T-helper 2 cell treated with Interferon-gamma antibody and Interleukin-4, amounts not matched to agents 100 ng/mL and 5 ng/mL, for 36 hours (primary cell): Measurements from ENCODE around the gene DGCR8. TPM values are rescaled to one million over a fixed set of nuclear protein-coding genes. Genes with fewer than 3 reads are reported as not detected.

Experiments used
- intact Hi-C: fragments of 100-400 bp; cut with micrococcal nuclease; formaldehyde crosslinking; loops from one replicate; pipeline ENCODE4 v1.15.1; 2023
- total RNA-seq: library from RNA; stranded (reverse); gene quantifications from 2 replicates; pipeline ENCODE4 v1.2.3, GENCODE V29; 2022

The DGCR8 gene
- total RNA-seq, 1 donor from 2014 or later, result 61.3 TPM

DNA sequence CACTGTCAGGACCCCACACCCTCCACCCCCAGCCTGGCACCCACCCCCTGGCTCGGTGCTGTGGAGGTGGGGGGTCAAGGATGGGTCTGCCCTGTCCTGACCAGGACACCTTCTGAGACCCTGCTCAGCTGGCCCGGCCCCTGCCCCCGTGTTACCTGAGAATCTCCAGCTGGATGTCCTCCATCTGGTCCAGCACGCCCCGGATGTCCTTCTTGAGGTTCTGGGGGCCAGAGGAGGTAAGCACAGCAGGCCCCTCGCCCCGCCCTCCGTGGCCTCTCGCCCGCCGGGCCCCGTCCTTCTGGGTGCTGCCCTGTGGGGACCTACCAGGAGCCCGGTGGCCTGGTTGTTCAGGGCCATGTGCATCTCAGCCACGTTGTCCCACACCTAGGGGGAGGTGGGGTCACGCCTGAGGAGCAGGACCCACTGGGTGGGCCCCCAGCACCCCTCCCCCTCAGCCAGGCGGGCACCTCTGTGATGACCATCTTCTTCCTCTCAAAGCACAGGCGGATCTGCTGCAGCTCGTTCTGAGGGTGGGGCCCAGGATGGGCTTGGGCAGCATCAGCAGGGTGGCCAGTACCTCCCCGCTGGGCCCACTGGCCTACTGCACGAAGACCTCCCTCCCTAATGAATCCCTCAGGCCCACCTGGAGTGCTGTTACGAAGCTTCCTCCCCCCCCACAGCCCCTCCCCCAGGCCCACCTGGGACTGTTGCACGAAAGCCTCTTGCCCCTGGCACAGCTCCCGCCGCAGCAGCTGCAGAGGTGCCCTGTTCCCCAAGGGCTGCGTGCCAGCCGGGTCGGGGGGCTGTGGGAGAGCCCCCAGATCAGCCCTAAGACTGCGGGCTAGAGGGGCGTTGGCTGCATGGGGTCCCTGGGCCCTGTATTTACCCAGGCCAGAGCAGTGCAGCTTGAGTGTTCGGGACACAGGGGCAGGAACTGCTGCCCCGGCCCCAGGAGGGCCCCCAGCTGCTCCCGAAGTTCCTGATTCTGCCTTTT is 69.5 kb downstream of the DGCR8 start:
- intact Hi-C loops, result loop anchor here (10.0 kb wide), 1 partner anchor 285 kb away; the partner anchor contains the start of gene SCARF2

DNA sequence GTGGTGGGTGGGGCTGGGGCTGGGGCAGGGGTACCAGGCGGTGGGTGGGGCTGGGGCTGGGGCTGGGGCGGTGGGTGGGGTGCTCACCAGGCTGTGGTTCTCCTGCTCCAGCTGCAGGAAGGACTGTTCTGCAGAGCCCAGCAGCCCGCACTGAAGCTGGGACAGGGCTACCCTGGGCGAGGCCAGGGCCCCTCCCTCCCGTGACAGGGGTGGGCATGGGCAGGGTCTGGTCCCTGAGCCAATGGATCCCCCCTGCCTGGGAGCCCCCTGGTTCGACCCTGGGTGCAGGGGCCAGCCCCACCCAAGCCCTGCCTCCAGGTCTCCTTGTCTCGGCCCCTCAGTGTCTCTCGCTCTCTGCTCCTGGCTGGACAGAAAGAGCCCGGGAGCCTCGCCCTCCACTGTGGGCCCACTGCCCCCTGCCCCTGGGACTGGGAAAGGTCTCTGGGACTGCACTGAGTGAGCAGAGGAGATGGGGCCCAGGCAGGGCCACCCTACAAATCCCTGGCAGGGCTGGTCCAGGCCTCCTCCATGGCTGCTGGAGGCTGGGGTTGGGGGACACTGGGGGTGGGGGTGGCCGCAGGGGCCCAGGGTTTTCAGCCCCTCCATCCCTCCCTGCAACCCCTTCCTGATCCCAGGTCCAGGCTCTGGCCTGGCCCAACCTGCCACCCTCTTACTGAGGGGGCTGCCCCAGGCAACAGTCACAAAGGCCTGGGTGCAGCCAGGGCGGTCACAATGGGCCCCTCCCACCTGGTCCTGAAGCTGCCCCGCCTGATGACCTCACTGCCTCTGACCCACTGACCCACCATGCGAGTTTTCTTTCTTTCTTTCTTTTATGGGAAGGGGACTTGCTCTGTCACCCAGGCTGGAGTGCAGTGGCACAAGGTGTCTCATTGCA is 70.6 kb downstream of the DGCR8 start, which contains the start of gene CCDC188:
Gene CCDC188, minus strand, starts transcription at position 675 of the 895 bp plus-strand sequence. Its CDS starts 69 bp downstream, at position 606.
- intact Hi-C loops, result loop anchor here (10.0 kb wide), 1 partner anchor 284 kb away; the partner anchor contains the start of gene SCARF2

DNA sequence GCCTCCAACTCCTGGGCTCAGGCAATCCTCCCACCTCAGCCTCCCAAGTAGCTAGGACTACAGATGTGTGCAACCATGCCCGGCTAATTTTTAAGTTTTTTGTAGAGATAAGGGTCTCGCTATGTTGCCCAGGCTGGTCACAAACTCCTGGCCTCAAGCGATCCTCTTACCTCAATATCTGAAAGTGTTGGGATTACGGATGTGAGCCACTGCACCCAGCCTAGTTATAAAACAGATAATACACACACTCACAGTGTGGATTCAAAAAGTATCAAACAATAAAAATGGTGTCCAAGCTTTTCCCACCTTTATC is 71.2 kb downstream of the DGCR8 start:
- intact Hi-C loops, result loop anchor here (10.0 kb wide), 1 partner anchor 284 kb away; the partner anchor contains the start of gene SCARF2

DNA sequence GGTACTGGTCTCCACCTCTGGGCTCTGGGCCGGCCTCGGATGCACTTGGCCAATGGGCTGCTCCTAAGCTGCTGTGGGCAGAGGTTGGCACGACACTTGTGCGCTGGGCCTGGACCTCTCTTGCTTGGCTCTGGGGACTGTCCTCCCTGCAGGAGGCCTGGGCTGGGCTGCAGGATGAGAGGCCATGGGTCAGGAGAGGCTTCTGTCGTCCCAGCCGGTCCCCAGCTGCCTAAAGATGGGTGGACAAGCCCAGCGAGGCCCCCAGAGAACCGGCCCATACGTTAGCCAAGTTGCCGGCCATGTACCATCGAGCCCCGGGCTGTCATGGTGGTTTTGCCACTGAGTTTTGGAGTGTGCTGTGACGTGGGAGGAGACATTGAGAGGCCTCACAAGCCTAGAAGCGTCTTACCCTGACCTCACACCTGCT is 72.4 kb downstream of the DGCR8 start:
- intact Hi-C loops, result loop anchor here (10.0 kb wide), 1 partner anchor 282 kb away; the partner anchor contains the start of gene SCARF2

DNA sequence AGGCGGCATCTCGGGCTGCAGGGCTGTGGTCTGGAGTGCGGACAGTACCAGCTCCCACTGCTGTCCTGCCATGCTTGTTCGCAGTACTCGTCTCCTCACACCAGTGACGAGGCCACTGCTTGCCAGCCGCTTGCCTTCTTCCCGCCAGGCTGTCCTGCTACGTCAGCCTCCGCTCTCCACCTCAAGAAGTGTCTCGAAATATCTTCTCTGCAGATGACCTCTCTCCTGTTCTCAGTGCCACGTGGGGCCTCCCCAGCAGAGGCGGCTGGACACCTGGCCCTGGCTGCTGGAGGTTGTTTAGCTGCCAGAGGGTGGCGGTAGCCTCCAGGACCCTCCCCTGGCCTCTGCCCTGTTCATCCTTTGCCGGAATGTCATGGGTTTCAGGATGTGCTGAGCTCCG is 73.9 kb downstream of the DGCR8 start:
- intact Hi-C loops, result loop anchor here (10.0 kb wide), 1 partner anchor 281 kb away; the partner anchor contains the start of gene SCARF2

DNA sequence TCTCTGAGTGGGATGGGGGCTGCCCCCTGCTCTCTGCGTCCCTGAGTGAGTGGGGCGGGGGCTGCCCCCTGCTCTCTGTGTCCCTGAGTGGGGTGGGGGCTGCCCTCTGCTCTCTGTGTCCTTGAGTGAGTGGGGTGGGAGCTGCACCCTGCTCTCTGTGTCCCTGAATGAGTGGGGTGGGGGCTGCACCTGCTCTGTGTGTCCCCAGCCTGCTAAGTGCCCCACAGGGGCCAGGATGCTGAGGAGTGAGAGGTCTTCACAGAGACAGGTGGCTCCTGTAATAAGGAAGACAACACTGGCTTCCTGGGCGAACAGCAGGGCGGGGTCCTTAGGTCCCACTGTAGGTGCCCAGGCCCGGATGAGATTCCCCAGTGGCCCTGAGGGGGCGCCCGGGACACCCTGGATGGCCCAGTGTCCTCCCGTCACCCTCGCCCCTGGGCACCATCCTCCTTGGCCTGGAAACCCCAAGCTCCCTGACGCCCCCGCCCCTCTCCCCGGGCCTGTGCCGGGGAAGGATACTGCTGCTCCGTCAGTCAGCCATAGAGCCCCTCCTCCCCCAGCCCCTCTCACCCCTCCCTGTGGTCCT is 74.7 kb downstream of the DGCR8 start:
- intact Hi-C loops, result loop anchor here (10.0 kb wide), 1 partner anchor 280 kb away; the partner anchor contains the start of gene SCARF2

DNA sequence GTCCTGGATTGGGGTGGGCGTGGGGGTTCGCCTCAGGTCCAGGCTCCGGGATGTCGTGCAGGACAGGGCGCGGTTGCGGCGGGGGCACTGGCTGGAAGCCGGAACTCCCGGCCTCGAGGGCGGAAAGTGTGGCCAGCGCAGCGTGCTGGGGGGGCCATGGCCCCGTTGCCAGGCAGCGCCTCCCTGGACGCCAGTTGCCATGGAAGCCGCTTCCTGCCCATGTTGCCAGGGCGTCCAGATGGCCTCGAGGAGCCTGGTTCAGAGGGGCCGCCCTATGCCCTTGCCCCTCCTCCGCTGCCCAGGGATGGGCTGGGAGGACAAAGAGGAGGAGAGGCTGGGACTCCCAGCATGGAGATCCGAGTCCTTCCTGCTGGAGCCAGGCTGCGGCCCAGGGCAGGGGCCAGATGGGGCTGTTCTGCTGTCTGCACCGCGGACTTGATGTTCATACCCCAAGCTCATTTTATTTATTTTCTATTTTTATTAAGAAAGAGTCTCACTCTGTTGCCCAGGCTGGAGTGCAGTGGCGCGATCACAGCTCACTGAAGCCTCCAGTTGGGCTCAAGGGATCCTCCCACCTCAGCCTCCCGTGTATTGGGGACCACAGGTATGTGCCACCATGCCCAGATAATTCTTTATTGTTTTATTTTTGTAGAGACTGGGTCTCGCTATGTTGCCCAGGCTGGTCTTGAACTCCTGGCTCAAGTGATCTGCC is 75.4 kb downstream of the DGCR8 start:
- intact Hi-C loops, result loop anchor here (10.0 kb wide), 1 partner anchor 279 kb away; the partner anchor contains the start of gene SCARF2

DNA sequence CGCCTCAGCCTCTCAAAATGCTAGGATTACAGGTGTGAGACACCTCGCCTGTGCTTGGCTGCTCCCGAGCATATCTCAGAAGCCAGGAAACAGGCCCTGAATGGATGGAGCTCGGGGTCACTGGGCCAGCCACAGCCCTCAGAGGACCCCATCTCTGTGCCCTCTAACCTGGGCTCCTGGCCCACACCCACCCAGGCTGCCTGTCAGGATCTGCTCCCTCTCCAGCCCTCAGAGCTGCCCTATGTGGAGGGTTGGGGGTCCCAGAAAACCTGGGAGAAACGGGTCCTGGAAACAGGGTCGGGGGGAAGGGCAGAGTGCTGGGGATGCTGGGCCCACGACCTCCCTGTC is 76.0 kb downstream of the DGCR8 start:
- intact Hi-C loops, result loop anchor here (10.0 kb wide), 1 partner anchor 279 kb away; the partner anchor contains the start of gene SCARF2

DNA sequence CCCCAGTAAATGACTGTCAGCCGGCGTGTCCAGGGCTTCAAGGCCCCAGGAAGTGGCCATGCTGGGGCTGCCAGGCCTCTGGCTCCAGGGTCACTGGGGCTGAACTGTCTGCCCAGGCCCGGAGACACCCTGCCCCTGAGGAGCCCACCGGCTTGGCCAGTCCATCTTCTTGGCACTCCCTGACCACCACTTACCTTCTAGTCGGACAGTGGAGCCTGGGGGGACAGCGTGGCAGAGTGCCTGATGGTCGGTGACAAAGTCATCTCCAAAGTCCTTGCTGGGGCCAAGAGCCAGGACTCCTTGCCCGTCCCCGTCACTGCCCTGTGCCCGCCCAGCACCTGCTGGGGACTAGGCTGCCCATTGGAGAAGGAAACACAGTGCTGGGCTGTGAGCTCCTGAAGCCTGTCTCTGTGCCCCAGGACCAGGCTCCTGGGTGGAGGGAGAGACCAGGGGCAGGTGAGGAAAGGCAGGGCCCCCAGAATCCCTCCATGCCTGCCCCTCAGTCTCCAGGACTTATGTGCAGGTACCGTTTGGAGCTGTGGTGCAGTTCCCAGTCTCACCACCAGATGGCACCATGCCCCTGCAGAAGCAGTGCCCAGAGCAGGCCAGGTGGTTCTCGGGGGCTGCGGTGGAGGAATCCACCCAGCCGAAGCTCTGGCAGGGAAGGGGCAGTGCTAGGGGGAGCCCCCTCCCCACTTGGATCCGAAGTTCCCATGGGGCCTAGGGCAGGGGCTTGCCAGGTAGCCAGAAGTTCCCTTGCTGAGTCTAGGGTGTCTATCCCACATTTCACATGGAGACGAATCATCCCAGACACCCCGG is 76.8 kb downstream of the DGCR8 start:
- intact Hi-C loops, result loop anchor here (1.0 to 10.0 kb wide), 4 partner anchors 81 to 278 kb away; partner anchors contain the start of genes RTN4R and SCARF2

DNA sequence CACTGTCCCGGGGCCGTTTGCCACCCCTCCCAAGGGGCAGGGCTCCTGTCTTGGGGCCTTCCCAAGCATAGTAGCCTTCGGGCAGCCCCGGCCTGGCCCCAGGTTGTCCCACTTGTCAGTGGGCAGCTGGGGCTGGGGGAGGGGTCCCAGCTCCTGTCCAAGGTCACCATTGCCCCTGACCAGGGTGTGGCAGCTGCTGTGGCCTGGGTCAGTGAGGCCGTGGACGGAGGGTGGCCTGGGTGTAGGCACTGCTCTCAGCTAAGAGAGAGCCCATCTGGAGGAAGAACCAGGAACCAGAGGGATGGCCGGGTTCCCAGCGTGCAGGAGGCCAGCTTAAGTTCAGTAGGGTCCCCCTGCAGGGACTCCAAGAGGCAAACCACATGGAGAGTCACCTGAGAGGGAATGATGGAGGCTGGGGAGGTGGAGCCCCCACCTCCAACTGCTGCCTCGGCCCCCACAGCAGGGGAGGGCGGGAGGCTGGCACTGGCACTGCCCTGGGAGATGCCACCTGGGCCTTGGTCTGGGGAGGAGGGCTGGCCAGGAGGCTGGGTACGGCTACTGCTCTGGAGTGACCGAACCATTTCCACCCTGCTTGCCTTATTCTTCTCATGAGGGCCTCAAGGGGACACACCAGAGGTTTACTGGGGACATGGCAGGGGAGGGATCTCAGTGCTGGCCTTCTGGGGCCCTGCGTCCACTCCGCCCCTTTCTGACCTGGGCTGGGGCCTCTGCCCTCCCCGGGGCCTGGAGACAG is 77.6 kb downstream of the DGCR8 start:
- intact Hi-C loops, result loop anchor here (1.0 to 10.0 kb wide), 4 partner anchors 81 to 277 kb away; partner anchors contain the start of genes RTN4R and SCARF2

DNA sequence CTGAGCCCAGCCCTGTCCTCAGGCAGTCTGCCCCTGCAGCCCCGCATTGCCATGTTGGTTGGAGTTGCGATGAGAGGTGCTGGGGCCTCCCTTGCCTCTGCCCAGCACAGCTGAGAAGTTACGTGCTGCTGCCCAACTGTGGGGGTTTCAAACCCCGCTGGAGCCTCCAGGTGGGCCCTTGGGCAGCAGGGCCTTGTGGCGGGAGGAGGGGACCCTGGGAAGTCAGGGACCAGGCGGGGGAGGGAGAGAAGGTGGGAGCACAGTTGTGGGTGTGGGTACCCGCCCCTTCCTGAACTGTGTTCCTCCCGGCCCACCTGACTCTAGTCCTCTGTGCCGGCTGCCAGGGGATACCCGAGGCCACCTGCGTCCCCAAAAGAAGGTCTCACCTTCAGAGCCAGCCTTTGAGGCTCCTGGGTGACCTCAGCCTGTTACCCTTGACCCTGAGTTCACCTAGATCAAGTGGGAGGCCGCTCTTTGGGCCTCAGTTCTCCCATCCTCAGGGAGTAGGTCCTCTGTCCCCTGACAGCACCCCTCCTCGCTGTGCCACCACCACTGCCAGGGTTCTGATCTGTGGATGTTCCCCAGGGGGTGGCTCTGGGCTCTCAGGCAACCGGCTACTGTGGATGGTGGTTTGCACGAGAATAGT is 78.5 kb downstream of the DGCR8 start:
- intact Hi-C loops, result loop anchor here (10.0 kb wide), 1 partner anchor 276 kb away; the partner anchor contains the start of gene SCARF2

DNA sequence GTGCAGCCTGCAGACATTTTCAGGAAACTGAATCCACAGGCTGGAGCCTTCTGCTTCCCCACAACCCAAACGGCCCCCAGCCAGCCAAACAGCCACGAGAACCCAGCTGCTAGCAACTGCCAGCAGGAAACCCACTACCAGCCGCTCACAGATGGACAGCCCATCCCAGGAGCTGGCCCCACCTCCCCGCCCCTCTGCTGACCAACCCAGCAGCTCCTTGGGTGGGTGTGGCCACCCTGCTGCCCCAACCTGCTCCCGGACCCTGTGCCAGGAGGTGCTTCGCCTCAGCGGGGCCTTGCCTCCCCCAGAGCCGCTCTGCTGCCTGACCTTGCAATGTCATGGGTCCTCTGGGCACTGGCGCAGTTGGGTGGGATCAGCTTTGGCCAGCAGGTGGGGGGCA is 79.0 kb downstream of the DGCR8 start:
- intact Hi-C loops, result loop anchor here (10.0 kb wide), 1 partner anchor 276 kb away; the partner anchor contains the start of gene SCARF2

DNA sequence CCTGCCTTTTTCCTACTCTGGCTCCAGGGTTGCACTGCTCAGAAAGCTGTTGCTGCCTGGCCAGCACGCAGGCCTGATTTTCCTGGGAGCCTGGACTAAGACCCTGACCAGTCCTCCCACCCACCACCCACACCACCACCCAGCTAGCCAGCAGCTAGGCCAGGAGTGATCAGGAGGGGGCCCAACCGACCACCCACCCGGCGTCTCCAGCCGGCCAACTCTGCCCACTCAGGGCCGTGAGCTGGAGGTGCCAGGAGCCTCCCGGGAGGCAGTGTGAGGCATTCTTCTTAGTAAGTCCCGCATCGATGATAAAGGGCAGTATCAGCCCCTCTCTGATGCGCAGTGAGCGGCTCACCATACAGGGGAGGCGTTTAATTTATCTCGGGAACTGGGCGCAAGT is 79.5 kb downstream of the DGCR8 start:
- intact Hi-C loops, result loop anchor here (10.0 kb wide), 1 partner anchor 275 kb away; the partner anchor contains the start of gene SCARF2

DNA sequence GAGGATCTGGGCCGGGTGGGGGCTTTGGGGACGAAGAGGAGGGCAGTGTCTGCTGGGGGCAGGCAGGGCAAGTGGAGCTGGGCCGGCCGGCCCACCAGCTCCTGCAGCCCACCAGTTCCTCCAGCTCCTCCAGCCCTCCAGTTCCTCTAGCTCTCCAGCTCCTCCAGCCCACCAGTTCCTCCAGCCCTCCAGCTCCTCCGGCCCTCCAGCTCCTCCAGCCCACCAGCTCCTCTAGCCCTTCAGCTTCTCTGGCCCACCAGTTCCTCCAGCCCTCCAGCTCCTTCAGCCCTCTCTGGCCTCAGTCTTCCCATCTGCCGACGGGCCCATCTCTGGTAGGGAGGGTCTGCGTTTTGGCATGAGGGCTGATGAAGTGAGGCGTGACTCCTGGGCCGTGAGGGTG is 80.0 kb downstream of the DGCR8 start:
- intact Hi-C loops, result no loop called here
